ENCODE results near the gene TBC1D5.
A peak's percentile ranks its signal among the peaks of the same experiment; 100 is the strongest.
"Not testable (repeated sequence)": the region's sequence is repeated elsewhere in the genome, so short reads cannot be mapped to it uniquely, and the experiment has no call there.

The TBC1D5 gene

DNA sequence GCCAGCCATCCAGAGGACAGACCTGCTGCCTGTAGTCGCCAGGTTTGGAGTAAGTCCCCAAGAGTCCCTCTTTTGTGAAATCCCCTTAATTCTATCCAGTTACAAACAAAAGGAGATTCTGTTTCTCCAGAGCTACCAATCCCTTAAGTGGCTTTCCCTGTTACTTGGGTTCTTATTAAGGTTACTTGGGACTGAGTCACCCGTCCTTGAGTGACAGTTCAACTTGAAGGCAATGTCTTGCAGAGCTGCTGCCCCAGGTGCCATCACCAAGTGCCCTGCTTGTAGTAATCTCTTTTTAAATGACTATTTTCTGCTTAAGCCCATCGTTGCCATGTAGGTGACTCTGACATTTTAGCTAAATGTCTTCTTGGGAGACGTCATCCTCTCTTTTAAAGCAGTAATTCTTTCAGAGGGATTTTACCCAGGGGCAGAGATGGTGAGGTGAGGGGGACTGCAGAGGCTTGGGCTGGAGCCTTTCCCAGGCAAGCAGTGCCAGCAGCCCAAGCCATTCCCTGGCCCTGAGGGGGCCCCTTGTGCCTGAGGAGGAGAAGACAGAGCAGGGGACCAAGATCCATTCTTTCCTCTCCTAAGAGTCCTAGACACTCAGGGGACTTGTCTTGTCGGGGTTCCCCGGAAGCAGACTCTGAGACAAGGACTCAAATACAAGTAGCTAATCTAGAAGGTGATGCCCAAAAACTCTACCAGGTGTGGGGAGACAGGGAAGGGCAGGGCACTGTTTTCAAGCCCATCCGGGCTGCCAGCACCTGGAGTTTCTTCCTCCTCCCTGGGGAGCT, 604.0 kb downstream of the TBC1D5 start:
- no peak for DNase-seq (ENCODE audit: low spot score)

DNA sequence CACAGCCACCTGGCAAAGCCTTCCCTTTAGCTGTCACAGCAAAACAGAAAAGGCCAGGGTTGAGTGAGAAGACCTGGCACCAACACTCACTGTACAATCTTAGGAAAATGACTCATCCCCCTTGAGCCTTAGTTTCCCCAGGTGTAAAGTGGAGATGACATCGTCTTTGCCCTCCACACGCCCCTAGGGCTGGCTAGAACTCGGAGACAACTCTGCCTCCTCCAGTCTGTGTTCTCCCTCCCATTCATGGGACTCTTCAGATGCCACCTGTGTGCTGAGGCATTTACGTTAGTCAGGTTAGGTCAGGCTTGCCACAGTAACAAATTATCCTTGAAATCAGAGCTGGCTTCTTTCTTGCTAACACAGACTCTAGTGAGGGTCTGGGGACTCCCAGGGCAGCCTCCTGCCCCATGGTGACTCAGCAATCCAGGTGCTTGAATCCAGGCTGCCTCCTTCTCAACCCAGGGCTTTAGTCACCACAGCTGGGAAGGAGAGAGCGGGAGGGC, 605.1 kb downstream of the TBC1D5 start:
- DNase-seq (ENCODE audit: low spot score) = no peak

DNA sequence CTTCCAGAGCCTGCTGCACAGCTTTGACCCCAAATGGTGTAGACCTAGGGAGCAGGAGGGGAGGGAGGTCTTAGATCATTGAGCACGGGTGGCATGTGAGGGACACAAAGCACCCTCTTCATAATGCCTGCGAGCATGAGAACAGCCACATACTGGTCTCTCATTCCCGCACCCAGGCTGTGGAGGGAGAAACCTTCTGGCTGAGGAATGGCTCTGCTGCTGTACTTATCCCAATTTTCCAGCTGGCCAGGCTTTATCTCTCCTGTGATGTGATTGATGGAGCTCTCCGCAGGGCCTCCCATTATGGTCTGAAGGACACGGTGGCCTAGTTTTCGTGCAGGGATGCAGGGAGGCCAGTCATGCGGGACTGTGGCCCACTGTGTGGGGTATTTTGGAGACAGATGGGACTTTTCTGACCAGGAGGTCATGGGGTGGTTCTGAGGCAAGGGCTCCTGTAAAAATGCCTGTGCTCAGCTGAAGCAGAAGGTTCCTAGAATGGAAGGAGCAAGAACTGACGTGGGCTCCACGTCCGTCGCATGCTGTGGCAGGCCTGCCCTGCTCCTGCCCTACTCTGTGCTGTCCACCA, 606.2 kb downstream of the TBC1D5 start:
- no peak for DNase-seq (ENCODE audit: low spot score)

DNA sequence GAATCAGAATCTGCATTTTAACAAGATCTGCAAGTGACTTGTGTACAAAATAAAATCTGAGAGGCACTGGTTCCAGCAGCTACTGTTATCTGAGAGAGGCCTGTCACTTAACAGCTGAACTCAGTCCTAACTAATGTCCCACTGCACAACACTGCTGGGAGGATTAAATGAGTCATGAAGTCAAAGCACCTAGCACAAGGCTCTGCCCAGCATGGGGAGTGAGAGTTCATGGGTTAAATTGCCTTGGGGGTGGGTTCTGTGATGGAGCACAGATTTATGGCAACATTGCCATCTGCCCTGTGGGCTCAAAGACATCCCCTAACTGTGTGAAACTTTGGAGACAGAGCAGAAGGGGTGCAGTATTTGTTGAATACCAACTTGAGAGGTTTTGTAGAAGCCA, 606.7 kb downstream of the TBC1D5 start:
- DNase-seq (ENCODE audit: low spot score) = no peak

DNA sequence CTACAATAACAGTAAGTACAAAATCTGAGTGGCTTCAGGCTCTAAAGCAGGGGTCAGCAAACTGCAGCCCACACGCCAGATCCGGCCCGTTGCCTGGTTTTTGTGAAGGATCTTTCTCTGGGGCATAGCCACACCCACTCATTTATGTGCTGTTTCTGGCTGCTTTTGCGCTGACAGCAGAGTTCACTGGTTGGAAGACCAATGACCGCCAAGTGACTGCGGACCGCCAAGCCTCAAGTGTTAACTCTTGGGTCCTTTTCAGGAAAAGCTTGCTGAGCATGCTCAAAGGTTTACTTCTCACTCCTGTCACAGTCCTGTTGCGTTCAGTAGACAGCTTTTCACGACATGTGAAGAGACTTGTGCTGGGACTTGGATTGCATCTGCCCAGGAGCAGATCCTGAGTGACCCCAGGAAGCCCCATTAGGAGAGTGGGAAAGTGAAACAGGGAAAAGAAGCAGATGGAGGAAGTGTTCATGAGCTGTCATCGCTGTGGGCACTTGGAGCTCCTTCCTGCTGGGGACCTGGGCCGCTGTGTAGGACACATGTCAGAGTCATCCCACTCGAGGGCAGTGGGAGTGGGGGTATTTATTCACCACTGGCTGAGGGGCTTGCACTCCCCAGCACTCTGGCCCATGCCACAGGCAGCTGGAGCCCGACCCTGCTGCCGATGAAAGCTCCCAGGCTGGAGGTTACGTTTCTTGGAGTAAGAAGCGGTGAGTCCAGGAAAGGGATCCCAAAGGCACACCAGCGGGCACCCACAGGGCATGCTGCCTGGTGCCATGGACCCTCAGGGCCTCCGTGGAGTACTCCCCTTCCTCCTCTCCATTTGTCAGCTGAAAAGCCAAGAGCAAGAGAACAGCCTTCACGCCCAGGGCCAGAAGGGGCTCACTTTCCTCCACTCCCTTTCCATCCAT, 608.5 kb downstream of the TBC1D5 start:
- no peak for DNase-seq (ENCODE audit: low spot score)

DNA sequence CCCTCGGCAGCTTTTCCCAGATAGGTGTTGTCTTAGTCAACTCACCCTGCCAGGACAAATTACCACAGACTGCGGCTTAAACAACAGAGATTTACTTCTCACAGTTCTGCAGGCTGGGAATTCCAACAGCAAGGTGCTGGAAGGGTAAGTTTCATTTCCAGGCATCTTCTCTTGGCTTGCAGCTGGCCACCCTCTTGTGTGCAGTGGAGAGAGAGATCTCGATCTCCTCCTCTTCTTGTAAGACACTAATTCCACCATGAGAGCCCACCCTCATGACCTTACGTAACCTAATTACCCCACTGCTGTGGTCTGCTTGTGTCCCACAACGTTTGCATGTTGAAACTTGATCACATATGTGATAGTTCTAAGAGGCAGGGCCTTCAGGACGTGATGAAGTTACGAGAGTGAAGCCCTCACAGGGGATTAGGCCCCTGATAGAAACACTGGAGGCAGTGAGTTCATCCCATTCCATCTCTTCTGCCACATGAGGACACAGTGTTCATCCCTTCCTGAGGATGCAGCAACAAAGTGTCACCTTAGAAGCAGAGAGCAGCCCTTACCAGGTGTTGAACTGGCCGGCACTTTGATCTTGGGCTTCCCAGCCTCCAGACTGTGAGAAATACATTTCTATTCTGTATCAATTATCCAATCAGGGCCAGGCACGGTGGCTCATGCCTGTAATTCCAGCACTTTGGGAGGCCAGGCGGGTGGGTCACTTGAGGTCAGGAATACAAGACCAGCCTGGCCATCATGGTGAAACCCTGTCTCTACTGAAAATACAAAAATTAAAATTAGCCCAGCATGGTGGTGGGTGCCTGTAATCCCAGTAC, 609.9 kb downstream of the TBC1D5 start:
- no peak for DNase-seq (ENCODE audit: low spot score)

DNA sequence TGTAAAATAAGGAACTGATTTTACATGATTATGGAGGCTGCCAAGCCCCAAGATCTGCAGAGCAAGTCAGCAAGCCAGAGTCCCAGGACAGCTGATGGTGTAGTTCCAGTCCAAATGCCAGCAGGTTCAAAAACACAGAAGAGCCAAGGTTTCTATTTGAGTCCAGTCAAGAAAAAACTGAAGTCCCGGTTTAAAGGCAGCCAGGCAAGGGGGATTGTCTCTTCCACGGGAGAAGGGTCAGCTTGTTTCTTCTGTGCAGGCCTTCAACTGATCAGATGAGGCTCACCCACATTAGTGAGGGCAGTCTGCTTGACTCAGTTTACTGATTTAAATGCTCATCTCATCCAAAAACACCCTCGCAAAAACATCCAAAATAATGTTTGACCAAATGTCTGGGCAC, 611.5 kb downstream of the TBC1D5 start:
- no peak for DNase-seq (ENCODE audit: low spot score)

DNA sequence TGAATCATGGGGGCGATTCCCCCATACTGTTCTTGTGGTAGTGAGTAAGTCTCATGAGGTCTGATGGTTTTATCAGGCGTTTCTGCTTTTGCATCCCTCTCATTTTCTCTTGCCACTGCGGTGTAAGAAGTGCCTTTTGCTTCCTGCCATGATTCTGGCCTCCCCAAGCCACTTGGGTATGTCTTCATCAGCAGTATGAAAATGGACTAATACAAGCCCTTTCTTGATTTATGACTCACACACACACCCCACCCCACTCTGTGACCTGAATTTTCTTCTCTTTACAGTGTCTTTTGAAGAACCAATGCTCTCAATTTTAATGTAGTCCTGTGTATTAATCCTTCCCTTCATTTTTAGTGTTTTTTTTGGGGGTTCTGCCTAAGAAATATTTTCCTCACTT, 612.9 kb downstream of the TBC1D5 start:
- no peak for DNase-seq (ENCODE audit: low spot score)

DNA sequence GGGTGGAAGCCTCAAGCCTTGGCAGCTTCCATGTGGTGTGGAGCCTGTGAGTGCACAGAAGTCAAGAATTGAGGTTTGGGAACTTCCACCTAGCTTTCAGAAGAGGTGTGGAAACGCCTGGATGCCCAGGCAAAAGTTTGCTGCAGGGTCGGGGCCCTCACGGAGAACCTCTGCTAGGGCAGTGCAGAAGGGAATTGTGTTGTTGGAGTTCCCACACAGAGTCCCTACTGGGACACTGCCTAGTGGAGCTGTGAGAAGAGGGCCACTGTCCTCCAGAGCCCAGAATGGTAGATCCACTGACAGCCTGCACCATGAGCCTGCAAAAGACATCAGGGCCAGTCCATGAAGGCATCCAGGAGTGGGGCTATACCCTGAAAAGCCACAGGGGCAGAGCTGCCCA, 613.8 kb downstream of the TBC1D5 start:
- not testable (repeated sequence) for DNase-seq (ENCODE audit: low spot score)

DNA sequence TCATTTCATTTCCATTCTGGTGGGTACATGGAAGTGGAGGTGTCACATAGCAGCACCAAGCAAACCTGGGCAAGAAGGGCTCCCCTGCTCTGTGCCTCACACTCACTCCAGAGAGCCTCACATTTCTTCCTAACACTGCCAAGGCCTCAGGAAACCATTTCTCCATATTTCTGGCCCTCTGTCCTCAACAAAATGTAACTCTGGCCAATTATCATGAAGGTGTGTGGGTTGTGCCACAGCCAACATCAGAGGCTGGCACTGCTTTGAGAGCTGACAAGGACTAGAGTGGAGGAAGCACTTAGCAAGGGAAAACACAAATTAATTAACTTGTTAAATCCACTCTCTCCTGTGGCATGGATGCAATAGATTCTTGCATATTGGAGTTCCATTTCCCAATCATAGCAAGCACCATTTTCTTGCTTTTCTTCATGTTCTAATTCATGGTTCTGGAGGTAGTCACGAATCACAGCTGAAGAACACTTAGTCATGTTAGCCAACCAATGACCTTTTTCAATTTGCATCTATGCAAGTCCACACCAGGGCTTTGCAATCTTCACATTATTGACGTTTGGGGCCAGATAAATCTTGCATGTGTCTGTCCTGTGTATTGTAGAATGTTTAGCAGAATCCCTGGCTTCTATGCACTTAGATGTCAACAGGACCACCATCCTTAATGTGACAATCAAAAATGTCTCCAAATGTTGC, 616.5 kb downstream of the TBC1D5 start:
- DNase-seq (ENCODE audit: low spot score) = no peak

DNA sequence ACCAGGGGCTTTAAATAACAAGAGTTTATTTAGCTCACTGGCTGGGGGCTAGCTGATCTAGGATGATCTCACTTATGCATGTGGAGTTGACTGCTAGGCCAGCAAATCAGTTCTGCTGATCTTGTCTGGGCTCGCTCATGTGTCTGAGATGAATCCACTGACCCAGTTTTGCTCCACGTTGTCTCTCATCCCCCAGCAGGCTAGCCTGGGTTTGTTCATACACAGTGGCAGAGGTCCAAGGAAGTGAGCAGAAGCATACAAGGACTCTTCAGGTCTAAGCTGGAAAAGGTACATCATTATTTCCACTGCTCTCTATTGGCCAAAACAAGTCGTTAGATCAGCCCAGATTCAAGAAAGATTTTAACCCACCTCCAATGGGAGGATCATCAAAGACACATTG, 619.7 kb downstream of the TBC1D5 start:
- DNase-seq (ENCODE audit: low spot score) = no peak

DNA sequence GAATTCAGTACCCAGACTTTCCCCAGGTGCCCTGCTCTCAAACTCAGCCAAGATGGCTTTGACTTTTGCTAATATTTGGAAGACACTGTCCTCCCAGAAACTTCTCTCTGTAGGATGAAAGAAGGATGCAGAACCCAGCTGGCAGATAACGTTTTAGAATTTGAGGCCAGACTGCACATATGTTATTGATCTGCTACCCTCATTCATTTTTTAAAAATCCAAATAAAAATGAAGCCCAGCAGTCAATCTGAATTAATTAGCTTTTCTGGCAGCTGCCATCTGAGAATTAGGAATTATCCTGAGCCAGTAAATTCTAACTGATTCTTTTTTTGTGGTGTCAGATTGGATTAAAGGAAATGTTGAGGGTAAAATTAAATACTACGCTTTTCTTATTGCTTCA, 621.1 kb downstream of the TBC1D5 start:
- DNase-seq (ENCODE audit: low spot score) = no peak

DNA sequence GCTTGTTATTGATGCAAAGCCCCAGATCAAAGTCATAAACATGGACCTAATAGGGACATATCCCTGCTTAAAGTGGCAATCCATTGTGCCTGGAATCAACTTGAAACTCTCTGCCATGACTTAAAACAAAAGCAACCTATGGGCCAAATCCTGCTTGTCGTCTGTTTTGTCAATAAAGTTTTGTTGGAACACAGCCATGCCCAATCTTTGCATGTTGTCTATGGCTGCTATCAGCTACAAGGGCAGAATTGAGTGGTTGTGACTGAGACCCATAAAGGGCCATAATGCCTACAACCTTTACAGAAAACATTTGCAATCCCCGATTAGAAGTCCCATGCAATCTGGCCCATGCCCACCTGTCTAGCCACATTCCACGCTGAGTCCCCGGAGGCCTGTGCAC, 622.3 kb downstream of the TBC1D5 start:
- no peak for DNase-seq (ENCODE audit: low spot score)

DNA sequence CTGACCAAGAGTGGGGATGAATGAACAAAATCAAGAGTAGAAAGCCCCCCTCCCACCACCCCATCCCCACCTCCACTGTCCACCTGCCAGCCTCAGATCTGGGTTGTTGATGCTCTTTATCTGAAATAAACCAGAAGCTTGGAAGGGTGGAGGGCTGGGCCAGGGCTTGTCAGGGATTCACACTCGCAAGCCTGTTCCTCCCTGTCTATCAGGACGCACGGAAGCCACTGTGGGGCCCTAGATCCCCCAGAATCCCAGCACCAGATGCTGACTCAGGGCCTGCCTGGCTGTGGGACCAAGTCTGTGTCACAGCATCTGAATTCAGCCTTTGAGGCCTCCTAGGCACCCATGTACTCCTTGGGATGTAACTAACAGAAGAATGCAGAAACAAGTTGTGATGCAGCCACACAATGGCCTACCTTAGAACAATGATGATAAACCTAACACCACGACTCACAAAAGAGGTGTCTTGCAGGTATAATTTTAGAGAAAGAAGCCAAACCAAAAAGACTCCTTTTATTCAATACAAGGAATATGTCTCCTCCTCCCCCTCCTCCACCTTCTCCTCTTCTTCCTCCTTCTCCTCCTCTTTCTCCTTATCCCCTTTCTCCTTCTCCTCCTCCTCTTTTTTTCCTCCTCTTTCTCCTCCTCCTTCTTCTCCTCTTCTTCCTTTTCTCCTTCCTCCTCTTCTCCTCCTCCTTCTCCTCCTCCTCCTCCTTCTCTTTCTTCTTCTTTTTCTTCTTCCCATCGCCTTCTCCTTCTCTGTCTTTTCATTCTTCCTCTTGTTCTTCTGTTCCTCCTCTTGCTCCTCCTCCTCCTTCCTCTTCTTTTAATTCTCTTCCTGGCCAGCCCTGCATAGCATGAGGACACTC, 623.0 kb downstream of the TBC1D5 start:
- DNase-seq (ENCODE audit: low spot score) = no peak

DNA sequence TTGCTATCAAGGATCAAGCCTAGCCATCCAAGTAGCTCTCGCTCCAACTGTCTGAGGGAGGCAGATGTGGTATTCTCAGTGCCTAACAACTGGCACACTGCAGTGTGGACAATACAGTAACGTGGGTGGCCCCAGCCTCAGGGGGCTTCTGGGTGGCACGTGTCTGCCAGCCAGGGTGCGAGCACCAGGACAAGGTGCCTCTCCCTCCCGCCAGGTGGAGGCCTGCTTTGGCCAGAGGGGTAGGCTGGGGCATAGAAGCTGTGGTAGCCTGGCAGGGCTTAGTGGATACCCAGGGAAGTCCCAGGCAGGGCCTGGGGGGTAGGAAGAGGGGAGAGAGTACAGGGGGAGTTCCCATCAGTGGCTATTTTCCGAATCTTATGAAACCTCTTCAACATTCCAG, 623.7 kb downstream of the TBC1D5 start:
- DNase-seq (ENCODE audit: low spot score) = no peak

DNA sequence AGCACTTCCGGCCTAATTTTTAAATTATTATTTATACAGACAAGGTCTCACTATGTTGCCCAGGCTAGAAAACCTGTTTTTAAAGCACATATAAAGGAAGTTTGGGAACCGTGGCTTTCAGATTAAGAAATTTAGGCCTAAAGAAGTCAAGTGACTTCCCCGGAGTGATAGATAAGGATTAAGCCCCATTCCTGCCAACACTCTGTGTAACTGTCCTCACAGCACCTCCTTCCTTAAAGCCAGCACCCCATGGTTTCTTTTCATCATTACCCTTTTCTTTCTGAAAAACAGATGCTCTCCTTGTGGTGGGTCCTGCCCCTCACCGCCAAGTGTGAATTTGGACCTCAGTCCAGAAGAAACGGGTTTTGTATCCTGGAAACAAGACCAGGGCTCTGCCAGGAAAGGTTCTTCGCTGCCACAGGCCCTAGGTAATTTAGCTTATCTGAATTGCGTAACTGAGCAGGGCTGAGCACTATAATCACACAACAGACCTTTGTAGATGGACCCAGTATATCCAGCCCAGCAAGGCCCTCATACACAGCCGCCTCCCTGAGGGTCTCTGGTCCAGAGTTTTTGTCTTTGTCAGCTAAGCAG, 626.3 kb downstream of the TBC1D5 start:
- no peak for DNase-seq (ENCODE audit: low spot score)

DNA sequence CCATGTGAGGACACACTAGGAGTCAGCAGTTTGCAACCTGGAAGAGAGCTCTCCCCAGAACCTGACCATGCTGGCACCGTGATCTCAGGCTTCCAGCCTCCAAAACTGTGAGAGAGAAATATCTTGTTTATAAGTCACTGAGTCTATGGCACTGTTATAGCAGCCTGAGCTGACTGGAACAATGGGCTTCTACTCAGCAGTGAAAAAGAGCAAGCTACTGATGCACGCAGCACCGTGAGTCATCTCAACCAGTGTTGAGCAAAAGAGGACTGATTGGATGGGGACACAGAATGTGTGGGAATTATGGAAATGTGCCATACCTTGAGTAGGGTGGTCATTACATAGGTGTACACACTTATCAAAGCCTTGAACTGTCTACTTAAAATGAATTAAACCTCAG, 627.2 kb downstream of the TBC1D5 start:
- peak; percentile 43 for DNase-seq (ENCODE audit: low spot score)

DNA sequence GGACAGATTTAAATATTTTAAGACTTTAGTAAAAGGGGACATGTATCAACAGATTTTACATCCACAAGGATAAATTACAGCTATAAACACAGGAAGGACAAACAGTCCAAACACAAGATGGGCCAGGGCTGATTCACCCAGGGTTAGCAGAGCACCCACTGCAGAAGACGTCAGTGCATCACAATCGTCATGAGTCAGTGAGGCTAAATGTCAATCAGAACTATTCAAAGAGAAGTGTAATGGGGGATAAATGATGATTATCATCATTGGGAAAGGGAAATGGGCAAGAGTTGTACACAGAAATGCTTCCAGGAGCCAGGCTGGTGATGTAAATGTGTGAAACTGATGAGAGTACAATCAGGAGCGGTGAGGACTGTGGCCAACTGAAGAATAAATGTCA, 630.8 kb downstream of the TBC1D5 start:
- DNase-seq (ENCODE audit: low spot score) = peak; percentile 15

DNA sequence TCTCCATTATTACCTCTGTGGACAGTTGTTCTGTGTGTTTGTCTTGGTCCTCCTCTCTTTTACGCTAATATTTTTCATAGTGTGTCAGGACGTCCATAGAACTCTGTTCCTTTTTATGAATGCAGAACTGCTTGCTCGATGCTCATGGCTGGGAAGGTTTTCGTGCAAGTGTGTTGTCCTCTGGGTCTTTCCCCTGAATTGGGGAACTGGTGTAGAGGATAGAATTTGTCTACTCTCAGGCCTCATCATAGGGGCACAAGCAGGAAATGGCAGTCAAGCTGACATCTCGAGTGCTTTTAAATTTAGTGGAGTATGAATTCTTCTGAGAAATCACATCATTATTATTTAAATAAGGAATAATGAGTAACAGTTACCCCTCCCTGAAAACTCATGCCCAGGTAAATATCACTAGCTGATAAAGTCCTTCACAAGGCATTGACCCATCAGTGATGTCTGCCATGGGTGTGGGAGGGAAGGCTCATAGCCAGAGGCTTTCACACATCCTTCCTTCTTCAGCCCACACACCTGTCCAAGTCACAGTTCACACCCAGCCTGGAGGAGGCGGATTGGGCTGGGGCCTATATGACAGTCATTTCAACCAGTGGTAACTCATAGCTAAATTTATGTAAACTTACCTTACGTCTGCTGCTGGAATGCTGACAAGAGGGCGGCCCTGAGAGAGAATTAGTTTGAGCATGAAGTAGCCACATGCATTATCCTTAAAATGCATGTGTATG, 631.6 kb downstream of the TBC1D5 start:
- DNase-seq (ENCODE audit: low spot score) = no peak
